H9 (cell line): ENCODE results near the gene LRP3. TPM values are rescaled to one million over a fixed set of nuclear protein-coding genes. Genes with fewer than 3 reads are reported as not detected.

Experiments used
- DNase-seq: peaks from one replicate; pipeline ENCODE4 v3.0.0-alpha.2; 2017
- H2AFZ ChIP-seq: one replicate; pipeline ENCODE4 v1.6.1; 2013; ENCODE audit warnings: mild to moderate bottlenecking, low read length, control low read depth, moderate library complexity
- H2AK5ac ChIP-seq: 2 replicates; pipeline ENCODE4 v1.6.1; 2013; ENCODE audit warnings: low read length, control low read depth, mixed read lengths; ENCODE audit not compliant: insufficient read length
- H2BK120ac ChIP-seq: one replicate; pipeline ENCODE4 v1.6.1; 2013; ENCODE audit warnings: low read depth, mild to moderate bottlenecking, low read length, control low read depth, inconsistent platforms; ENCODE audit not compliant: poor library complexity, severe bottlenecking
- H2BK12ac ChIP-seq: 2 replicates; pipeline ENCODE4 v1.6.1; 2013; ENCODE audit warnings: low read length, control low read depth, mixed read lengths, low read depth; ENCODE audit not compliant: insufficient read length
- H2BK15ac ChIP-seq: 2 replicates; pipeline ENCODE4 v1.6.1; 2013; ENCODE audit warnings: low read depth, low read length, control low read depth
- H2BK20ac ChIP-seq: one replicate; pipeline ENCODE4 v1.6.1; 2013; ENCODE audit warnings: low read depth, mild to moderate bottlenecking, low read length, control low read depth, inconsistent platforms; ENCODE audit not compliant: poor library complexity, severe bottlenecking
- H2BK5ac ChIP-seq: 2 replicates; pipeline ENCODE4 v1.6.1; 2013; ENCODE audit warnings: low read length, control low read depth, mixed read lengths; ENCODE audit not compliant: insufficient read length
- H3K14ac ChIP-seq: 2 replicates; pipeline ENCODE4 v1.6.1; 2013; ENCODE audit warnings: low read length, control low read depth; ENCODE audit not compliant: insufficient read depth
- H3K18ac ChIP-seq: 2 replicates; pipeline ENCODE4 v1.6.1; 2013; ENCODE audit warnings: low read depth, mild to moderate bottlenecking, mixed read lengths, low read length, control low read depth; ENCODE audit not compliant: insufficient read length
- H3K23ac ChIP-seq: 2 replicates; pipeline ENCODE4 v1.6.1; 2013; ENCODE audit warnings: low read length, control low read depth, mixed read lengths, low read depth; ENCODE audit not compliant: insufficient read length
- H3K23me2 ChIP-seq: 2 replicates; pipeline ENCODE4 v1.6.1; 2013; ENCODE audit warnings: low read depth, mild to moderate bottlenecking, mixed read lengths, low read length, control low read depth; ENCODE audit not compliant: insufficient read length, poor library complexity, severe bottlenecking
- H3K27ac ChIP-seq: 2 replicates; pipeline ENCODE4 v1.5.1; 2013; ENCODE audit warnings: low read length, control low read depth, mixed read lengths, low read depth; ENCODE audit not compliant: insufficient read length
- H3K27me3 ChIP-seq: 2 replicates; pipeline ENCODE4 v1.6.1; 2013; ENCODE audit warnings: low read length, control low read depth, inconsistent platforms; ENCODE audit not compliant: insufficient read depth
- H3K4ac ChIP-seq: 2 replicates; pipeline ENCODE4 v1.6.1; 2013; ENCODE audit warnings: low read depth, mild to moderate bottlenecking, control low read depth, inconsistent platforms, low read length, moderate library complexity
- H3K4me1 ChIP-seq: 2 replicates; pipeline ENCODE4 v1.6.1; 2013; ENCODE audit warnings: low read length, control low read depth, inconsistent platforms; ENCODE audit not compliant: insufficient read depth
- H3K4me2 ChIP-seq: 2 replicates; pipeline ENCODE4 v1.6.1; 2013; ENCODE audit warnings: low read length, control low read depth, mixed read lengths; ENCODE audit not compliant: insufficient read length, insufficient read depth
- H3K56ac ChIP-seq: 2 replicates; pipeline ENCODE4 v1.6.1; 2013; ENCODE audit warnings: low read depth, mild to moderate bottlenecking, mixed read lengths, low read length, control low read depth; ENCODE audit not compliant: insufficient read length
- H3K79me1 ChIP-seq: 2 replicates; pipeline ENCODE4 v1.6.1; 2013; ENCODE audit warnings: low read depth, mild to moderate bottlenecking, moderate library complexity, low read length, control low read depth, inconsistent platforms; ENCODE audit not compliant: insufficient read depth, poor library complexity, severe bottlenecking
- H3K79me2 ChIP-seq: 2 replicates; pipeline ENCODE4 v1.6.1; 2013; ENCODE audit warnings: low read length, control low read depth, inconsistent platforms; ENCODE audit not compliant: insufficient read depth
- H3K9ac ChIP-seq: 2 replicates; pipeline ENCODE4 v1.6.1; 2013; ENCODE audit warnings: low read length, control low read depth, mixed read lengths; ENCODE audit not compliant: insufficient read length; ENCODE audit errors: extremely low read depth
- H3K9me3 ChIP-seq: one replicate; pipeline ENCODE4 v1.6.1; 2013; ENCODE audit warnings: low read depth, low read length, inconsistent platforms; ENCODE audit not compliant: control insufficient read depth
- H3T11ph ChIP-seq: one replicate; pipeline ENCODE4 v1.6.1; 2013; ENCODE audit warnings: mild to moderate bottlenecking, low read length, control low read depth, inconsistent platforms
- H4K20me1 ChIP-seq: one replicate; pipeline ENCODE4 v1.6.1; 2013; ENCODE audit not compliant: control insufficient read depth, insufficient read length, insufficient read depth
- H4K5ac ChIP-seq: 2 replicates; pipeline ENCODE4 v1.6.1; 2013; ENCODE audit warnings: low read depth, mild to moderate bottlenecking, mixed read lengths, low read length, control low read depth; ENCODE audit not compliant: insufficient read length
- H4K8ac ChIP-seq: replicated peaks from 2 replicates; pipeline ENCODE4 v1.6.1; 2013; ENCODE audit warnings: low read length, control low read depth, mixed read lengths, low read depth; ENCODE audit not compliant: insufficient read length
- H4K91ac ChIP-seq: 2 replicates; pipeline ENCODE4 v1.6.1; 2013; ENCODE audit warnings: low read depth, mild to moderate bottlenecking, moderate library complexity, mixed read lengths, low read length, control low read depth; ENCODE audit not compliant: insufficient read length
- H3K27ac Mint-ChIP-seq, 3 experiments: 2 replicates in 2 of 3; 3 replicates in 1 of 3; pipeline ENCODE4 v1.8.0; 2020 to 2021; ENCODE audit warnings: mixed read lengths in 3 of 3, mild to moderate bottlenecking in 1 of 3, moderate library complexity in 1 of 3
- H3K27me3 Mint-ChIP-seq: 2 replicates; pipeline ENCODE4 v1.8.0; 2021; ENCODE audit warnings: low read depth, mild to moderate bottlenecking, moderate library complexity, mixed read lengths
- H3K36me3 Mint-ChIP-seq, 3 experiments: 2 replicates in 2 of 3; 3 replicates in 1 of 3; pipeline ENCODE4 v1.8.0; 2020 to 2021; ENCODE audit warnings: low read depth in 3 of 3, mixed read lengths in 3 of 3; ENCODE audit not compliant: insufficient read depth in 1 of 3
- H3K4me1 Mint-ChIP-seq, 2 experiments: 2 replicates each; pipeline ENCODE4 v1.8.0; 2020; ENCODE audit warnings: mixed read lengths in 2 of 2
- H3K4me3 Mint-ChIP-seq, 2 experiments: 2 replicates in 1 of 2; 3 replicates in 1 of 2; pipeline ENCODE4 v1.8.0; 2020 to 2021; ENCODE audit warnings: mild to moderate bottlenecking in 2 of 2, mixed read lengths in 2 of 2, moderate library complexity in 1 of 2
- H3K9me3 Mint-ChIP-seq, 2 experiments: 2 replicates in 1 of 2; 3 replicates in 1 of 2; pipeline ENCODE4 v1.8.0; 2020; ENCODE audit warnings: mild to moderate bottlenecking in 2 of 2, mixed read lengths in 2 of 2, moderate library complexity in 1 of 2
- WGBS: extraction: QIAGEN DNeasy Blood & Tissue Kit; methylation state at CpG from one replicate; pipeline ENCODE4 v1.1.7; 2013; ENCODE audit warnings: missing lambda C conversion rate, low lambda C conversion rate, mixed read lengths; ENCODE audit not compliant: insufficient read length; ENCODE audit errors: extremely low coverage; 5-methylcytosine and 5-hydroxymethylcytosine counted together
- total RNA-seq: library from RNA; stranded (reverse); gene quantifications from 2 replicates; pipeline ENCODE4 v1.2.1, GENCODE V29; 2021
- TF ChIP-seq, protein P1 (sequence below): fragments of 200-600 bp; sonication (generic); conservative IDR thresholded peaks from 3 replicates; pipeline ENCODE4 v1.8.0; 2021; ENCODE audit warnings: antibody characterized with exemption, mild to moderate bottlenecking

LRP3 gene
- total RNA-seq, 1 experiment from 2014 or later, result 29.2 TPM

DNA sequence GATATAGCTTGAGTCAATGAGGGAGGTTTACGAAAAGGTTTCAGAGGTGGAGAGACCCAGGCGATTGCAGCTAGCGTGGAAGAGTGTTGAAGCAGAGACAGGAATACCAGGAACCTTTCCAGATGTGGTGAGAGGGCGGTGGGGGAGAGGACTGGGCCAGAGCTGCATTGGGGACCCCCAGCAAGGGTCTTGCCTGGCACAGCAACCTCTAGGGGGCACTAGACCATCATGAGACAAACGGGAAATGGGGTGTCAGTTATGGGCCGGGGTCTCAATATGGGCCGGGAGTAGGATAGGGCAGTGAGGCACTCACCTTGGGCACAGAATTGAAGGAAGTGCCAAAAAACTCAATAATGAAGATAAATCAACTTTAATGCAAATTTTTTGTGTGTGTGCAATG lies 2.1 kb upstream of the LRP3 start:
- H4K20me1 ChIP-seq, result no peaks in the 10 kb centered on the region
- H3K27me3 Mint-ChIP-seq, result peaks cover 43% of the 10 kb centered on the region
- no peak for DNase-seq

More for the DNA sequence above, 2.1 kb upstream of the LRP3 start:
- Histone ChIP-seq H4K8ac (no peak overlapping the region), H3K23ac (no peak overlapping the region), H2BK15ac (no peak overlapping the region), H2BK12ac (no peak overlapping the region), H3K79me1 (no peaks in the 10 kb centered on the region), H4K5ac (no peak overlapping the region), H2BK5ac (no peak overlapping the region), H2BK20ac (no peak overlapping the region), H4K91ac (no peak overlapping the region), H3T11ph (no peak overlapping the region), H3K4me1 (no peaks in the 10 kb centered on the region), H2AFZ (no peak overlapping the region), H3K79me2 (no peaks in the 10 kb centered on the region), H3K23me2 (no peaks in the 10 kb centered on the region), H3K56ac (no peak overlapping the region), H2AK5ac (no peak overlapping the region), H3K27ac (no peak overlapping the region), H3K9me3 (no peaks in the 10 kb centered on the region), H2BK120ac (no peak overlapping the region), H3K14ac (no peak overlapping the region), H3K9ac (no peak overlapping the region), H3K18ac (no peak overlapping the region), H3K4me2 (no peak overlapping the region), H3K27me3 (no peaks in the 10 kb centered on the region; the same call in 1 of the 2 replicates), H3K4ac (no peak overlapping the region)
- Mint-ChIP-seq H3K27ac (no peak overlapping the region), H3K4me3 (no peak overlapping the region; a peak in 1 of 5 replicates), H3K9me3 (peaks cover 0 to 1% of the 10 kb centered on the region in 2 experiments; a peak in 2 of 5 replicates), H3K4me1 (peaks cover 5% of the 10 kb centered on the region in 2 experiments), H3K36me3 (peaks cover 2 to 5% (median 3%) of the 10 kb centered on the region in 3 experiments; a peak in 5 of 7 replicates)
- TF ChIP-seq, protein P1, sequence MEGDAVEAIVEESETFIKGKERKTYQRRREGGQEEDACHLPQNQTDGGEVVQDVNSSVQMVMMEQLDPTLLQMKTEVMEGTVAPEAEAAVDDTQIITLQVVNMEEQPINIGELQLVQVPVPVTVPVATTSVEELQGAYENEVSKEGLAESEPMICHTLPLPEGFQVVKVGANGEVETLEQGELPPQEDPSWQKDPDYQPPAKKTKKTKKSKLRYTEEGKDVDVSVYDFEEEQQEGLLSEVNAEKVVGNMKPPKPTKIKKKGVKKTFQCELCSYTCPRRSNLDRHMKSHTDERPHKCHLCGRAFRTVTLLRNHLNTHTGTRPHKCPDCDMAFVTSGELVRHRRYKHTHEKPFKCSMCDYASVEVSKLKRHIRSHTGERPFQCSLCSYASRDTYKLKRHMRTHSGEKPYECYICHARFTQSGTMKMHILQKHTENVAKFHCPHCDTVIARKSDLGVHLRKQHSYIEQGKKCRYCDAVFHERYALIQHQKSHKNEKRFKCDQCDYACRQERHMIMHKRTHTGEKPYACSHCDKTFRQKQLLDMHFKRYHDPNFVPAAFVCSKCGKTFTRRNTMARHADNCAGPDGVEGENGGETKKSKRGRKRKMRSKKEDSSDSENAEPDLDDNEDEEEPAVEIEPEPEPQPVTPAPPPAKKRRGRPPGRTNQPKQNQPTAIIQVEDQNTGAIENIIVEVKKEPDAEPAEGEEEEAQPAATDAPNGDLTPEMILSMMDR, result peak; percentile 64
- whole genome bisulfite sequencing, result no CpG with 5 or more reads among the region's 7 CpGs
